NCI-H524 treated with DMSO at 0.1 percent for 48 hours (cell line): ENCODE results near the gene SORL1-AS1.

Experiments used
- DNase-seq: peaks from one replicate; lab custom pipeline; 2025; lab: John Stamatoyannopoulos, UW

The SORL1-AS1 gene

GRCh38 chr11:121391914-121392313 is 60.9 kb downstream of the SORL1-AS1 start:
- DNase-seq: no peak

- DNase-seq: no peak
Measured at GRCh38 chr11:121389651-121390050, 63.1 kb downstream of the SORL1-AS1 start.
